Measurements from ENCODE around the gene RAB9B. TPM values are rescaled to one million over a fixed set of nuclear protein-coding genes. Genes with fewer than 3 reads are reported as not detected.
A peak's percentile ranks its signal among the peaks of the same experiment; 100 is the strongest.

The RAB9B gene
- total RNA-seq, 1 donor from 2014 or later, result not detected

DNA sequence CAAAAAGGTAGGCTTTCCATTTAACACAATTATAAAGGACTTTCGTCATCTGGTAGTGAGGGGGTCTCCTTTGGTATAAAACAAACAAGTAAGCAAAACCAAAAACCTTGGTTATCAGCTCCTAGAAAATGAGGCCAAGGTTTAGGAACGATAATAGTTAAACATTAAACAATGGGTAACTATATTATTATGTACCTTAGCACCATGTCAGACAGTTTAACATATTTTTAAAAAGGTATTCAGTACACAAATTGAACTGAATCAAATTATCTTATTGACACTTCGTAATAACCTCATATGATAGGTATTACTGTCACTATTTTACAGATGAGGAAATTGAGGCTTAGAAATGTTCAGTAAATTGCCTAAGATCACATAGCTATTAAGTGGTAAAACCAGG is 32.1 kb upstream of the RAB9B start:
- FAIRE-seq (no peak), DNase-seq (ENCODE audit: low read depth) (no peak)
- H3K4me3 ChIP-seq (ENCODE audit: low read depth, low read length), result no peak overlapping the region
- H3K36me3 ChIP-seq (ENCODE audit: control insufficient read depth, insufficient read depth, low read length), result no peaks in the 10 kb centered on the region
- TF ChIP-seq, protein P1, sequence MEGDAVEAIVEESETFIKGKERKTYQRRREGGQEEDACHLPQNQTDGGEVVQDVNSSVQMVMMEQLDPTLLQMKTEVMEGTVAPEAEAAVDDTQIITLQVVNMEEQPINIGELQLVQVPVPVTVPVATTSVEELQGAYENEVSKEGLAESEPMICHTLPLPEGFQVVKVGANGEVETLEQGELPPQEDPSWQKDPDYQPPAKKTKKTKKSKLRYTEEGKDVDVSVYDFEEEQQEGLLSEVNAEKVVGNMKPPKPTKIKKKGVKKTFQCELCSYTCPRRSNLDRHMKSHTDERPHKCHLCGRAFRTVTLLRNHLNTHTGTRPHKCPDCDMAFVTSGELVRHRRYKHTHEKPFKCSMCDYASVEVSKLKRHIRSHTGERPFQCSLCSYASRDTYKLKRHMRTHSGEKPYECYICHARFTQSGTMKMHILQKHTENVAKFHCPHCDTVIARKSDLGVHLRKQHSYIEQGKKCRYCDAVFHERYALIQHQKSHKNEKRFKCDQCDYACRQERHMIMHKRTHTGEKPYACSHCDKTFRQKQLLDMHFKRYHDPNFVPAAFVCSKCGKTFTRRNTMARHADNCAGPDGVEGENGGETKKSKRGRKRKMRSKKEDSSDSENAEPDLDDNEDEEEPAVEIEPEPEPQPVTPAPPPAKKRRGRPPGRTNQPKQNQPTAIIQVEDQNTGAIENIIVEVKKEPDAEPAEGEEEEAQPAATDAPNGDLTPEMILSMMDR (IDR thresholded peaks at IDR 0.05; ENCODE audit: insufficient read depth, low read length, severe bottlenecking), result no peak
- H3K27me3 ChIP-seq (ENCODE audit: control insufficient read depth, insufficient read depth, low read length), result no peaks in the 10 kb centered on the region

DNA sequence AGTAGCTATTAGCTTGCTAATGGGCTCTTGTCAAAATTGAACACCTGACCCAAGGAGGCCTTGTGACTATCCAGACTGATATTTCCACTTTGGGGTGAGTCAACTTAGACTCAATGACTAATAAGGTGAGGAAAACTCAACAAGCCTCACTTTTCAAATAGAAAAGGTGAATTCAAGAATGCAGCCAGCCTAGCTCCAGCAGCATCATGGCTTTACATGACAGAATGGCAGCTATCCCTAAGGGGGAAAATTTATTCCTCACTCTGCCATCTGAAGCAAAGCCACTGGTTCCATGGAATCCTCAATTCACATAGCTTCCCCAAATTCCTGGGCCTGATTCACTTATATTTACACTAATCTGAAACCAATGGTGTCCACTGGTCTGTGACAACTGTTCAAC is 29.1 kb upstream of the RAB9B start:
- H3K27me3 ChIP-seq (ENCODE audit: control insufficient read depth, insufficient read depth, low read length), result no peaks in the 10 kb centered on the region
- DNase-seq (ENCODE audit: low read depth) (peak; percentile 75), FAIRE-seq (no peak)
- H3K4me3 ChIP-seq (ENCODE audit: low read depth, low read length), result no peak overlapping the region
- TF ChIP-seq, protein P1 (IDR thresholded peaks at IDR 0.05; ENCODE audit: insufficient read depth, low read length, severe bottlenecking), result no peak
- H3K36me3 ChIP-seq (ENCODE audit: control insufficient read depth, insufficient read depth, low read length), result no peaks in the 10 kb centered on the region

DNA sequence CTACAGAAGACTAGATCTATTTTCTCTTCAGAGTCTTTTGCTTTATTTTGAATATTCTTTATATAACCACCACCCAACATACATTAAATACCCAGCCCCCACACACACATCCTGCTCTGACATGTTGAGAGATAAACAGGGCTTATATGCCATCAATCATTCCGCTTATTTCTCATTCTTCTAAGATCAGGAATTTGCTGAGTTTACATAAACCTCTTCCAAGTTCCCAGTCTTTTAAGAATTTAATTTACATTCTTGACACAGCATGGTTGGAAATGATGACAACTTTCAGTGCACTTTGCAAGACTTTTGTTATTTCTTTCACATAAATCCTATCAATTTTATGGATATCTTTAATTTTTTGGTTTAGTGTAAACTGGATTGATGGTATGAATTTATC is 17.5 kb upstream of the RAB9B start:
- Histone ChIP-seq H3K27me3 (ENCODE audit: control insufficient read depth, insufficient read depth, low read length) (no peaks in the 10 kb centered on the region), H3K4me3 (ENCODE audit: low read depth, low read length) (no peak overlapping the region), H3K36me3 (ENCODE audit: control insufficient read depth, insufficient read depth, low read length) (no peaks in the 10 kb centered on the region)
- FAIRE-seq (no peak), DNase-seq (ENCODE audit: low read depth) (no peak)
- TF ChIP-seq, protein P1 (IDR thresholded peaks at IDR 0.05; ENCODE audit: insufficient read depth, low read length, severe bottlenecking), result no peak

DNA sequence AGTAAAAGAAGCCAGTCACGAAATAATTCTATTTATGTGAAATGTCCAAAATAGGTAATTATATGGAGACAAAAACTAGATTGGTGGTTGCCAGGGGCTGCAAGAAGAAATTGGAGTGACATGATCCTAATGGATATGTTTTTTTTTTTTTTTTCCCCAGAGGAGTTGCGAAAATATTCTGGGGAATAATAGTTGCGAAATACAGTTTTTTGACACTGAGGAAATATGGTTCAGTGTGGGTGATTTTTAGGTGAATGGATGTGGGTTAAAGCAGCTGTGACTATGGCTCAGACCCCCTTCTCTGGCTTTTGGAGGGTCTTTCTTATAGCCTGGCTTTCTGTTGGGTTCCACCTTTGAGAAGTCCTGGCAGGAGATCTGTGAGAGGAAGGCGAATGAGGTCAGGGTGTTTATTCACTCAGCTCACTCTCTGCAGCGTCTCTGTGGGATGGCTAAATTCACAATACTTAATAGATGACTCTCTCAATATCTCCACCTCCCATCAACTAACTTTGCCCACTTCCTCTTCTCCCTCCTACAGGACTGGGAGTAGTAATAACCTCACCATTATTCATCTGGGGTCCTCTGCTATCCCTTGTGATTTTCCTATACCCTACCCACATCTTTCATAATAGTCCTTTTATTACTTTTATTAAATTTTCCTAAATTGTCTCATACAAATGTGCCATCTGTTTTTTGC is 15.3 kb upstream of the RAB9B start:
- FAIRE-seq, result no peak

DNA sequence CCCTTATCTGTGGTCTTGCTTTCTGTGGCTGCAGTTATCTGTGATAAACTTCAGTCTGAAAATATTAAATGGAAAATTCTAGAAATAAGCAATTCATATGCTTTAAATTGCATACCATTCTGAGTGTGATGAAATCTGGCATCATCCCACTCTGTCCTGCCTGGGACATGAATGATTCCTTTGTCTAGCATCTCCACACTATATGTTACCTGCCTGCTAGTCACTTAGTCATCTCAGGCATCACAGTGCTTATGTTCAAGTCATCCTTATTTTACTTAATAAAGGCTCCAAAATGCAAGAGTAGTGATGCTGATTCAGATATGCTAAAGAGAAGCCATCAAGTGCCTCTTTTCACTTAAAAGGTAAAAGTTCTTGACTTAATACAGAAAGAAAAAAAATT is 14.3 kb upstream of the RAB9B start:
- FAIRE-seq, result no peak
- peak; percentile 4 for DNase-seq (ENCODE audit: low read depth)
- TF ChIP-seq, protein P1 (IDR thresholded peaks at IDR 0.05; ENCODE audit: insufficient read depth, low read length, severe bottlenecking), result no peak

More for the DNA sequence above, 15.3 kb upstream of the RAB9B start:
- no peak overlapping the region for H3K4me3 ChIP-seq (ENCODE audit: low read depth, low read length)
- TF ChIP-seq, protein P1 (IDR thresholded peaks at IDR 0.05; ENCODE audit: insufficient read depth, low read length, severe bottlenecking), result no peak
- no peaks in the 10 kb centered on the region for H3K36me3 ChIP-seq (ENCODE audit: control insufficient read depth, insufficient read depth, low read length)
- no peak for DNase-seq (ENCODE audit: low read depth)
- H3K27me3 ChIP-seq (ENCODE audit: control insufficient read depth, insufficient read depth, low read length), result no peaks in the 10 kb centered on the region

DNA sequence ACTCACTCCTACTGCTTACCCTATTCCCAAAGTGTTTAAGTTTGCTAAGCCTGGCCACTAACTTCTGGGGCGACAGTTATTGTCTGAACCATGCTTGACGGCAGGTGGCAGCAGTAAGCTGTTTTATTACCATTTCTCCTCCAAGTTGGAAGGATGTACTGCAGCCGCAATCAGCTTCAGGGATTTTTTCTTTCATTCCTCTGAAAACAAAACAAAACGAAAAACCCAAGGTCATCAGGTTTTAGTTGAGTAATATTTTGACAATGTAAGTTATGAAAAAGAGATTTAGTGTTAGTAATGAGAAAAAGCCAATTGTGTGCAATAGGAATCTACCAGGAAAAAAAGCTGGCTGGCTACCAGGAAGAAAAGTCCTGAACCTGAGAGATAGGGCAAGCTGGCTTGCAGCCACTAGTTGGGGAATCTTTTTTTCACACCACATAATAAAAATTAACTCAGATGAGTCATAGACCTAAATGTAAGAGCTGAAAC is 13.2 kb upstream of the RAB9B start:
- DNase-seq (ENCODE audit: low read depth) (peak; percentile 60), FAIRE-seq (no peak)
- Histone ChIP-seq H3K36me3 (ENCODE audit: control insufficient read depth, insufficient read depth, low read length) (no peaks in the 10 kb centered on the region), H3K4me3 (ENCODE audit: low read depth, low read length) (no peak overlapping the region), H3K27me3 (ENCODE audit: control insufficient read depth, insufficient read depth, low read length) (no peaks in the 10 kb centered on the region)
- TF ChIP-seq, protein P1 (IDR thresholded peaks at IDR 0.05; ENCODE audit: insufficient read depth, low read length, severe bottlenecking), result peak; percentile 49

More for the DNA sequence above, 14.3 kb upstream of the RAB9B start:
- Histone ChIP-seq H3K4me3 (ENCODE audit: low read depth, low read length) (no peak overlapping the region), H3K27me3 (ENCODE audit: control insufficient read depth, insufficient read depth, low read length) (no peaks in the 10 kb centered on the region), H3K36me3 (ENCODE audit: control insufficient read depth, insufficient read depth, low read length) (no peaks in the 10 kb centered on the region)

Measured in bronchial epithelial cell (primary cell).